Effector memory CD4-positive, alpha-beta T cell (primary cell): Measurements from ENCODE around the gene CTDSPL2.
"Not testable (repeated sequence)": the region's sequence is repeated elsewhere in the genome, so short reads cannot be mapped to it uniquely, and the experiment has no call there.

Experiments
- DNase-seq, 3 donors: peaks; one replicate each; pipeline ENCODE4 v3.0.0-alpha.2; 2020
- H3K27ac ChIP-seq: 2 replicates; pipeline ENCODE4 v1.7.0; 2013; ENCODE audit warnings: mild to moderate bottlenecking, low read length, moderate library complexity; ENCODE audit not compliant: insufficient read depth, poor library complexity, severe bottlenecking
- H3K27me3 ChIP-seq: replicated peaks from 2 replicates; pipeline ENCODE4 v1.7.0; 2013; ENCODE audit warnings: mild to moderate bottlenecking, low read length; ENCODE audit not compliant: insufficient read depth, control insufficient read depth, poor library complexity, severe bottlenecking
- H3K36me3 ChIP-seq: 2 replicates; pipeline ENCODE4 v1.7.0; 2013; ENCODE audit warnings: mild to moderate bottlenecking, low read length, moderate library complexity; ENCODE audit not compliant: control insufficient read depth, insufficient read depth
- H3K4me1 ChIP-seq: 2 replicates; pipeline ENCODE4 v1.7.0; 2013; ENCODE audit warnings: low read length, mild to moderate bottlenecking; ENCODE audit not compliant: control insufficient read depth, insufficient read depth, poor library complexity, severe bottlenecking
- H3K4me3 ChIP-seq: 2 replicates; pipeline ENCODE4 v1.7.0; 2013; ENCODE audit warnings: low read length, low read depth, mild to moderate bottlenecking; ENCODE audit not compliant: insufficient read depth, poor library complexity, severe bottlenecking
- H3K9me3 ChIP-seq: 2 replicates; pipeline ENCODE4 v1.7.0; 2013; ENCODE audit warnings: mild to moderate bottlenecking, low read length, moderate library complexity; ENCODE audit not compliant: control insufficient read depth

CTDSPL2 gene

GRCh38 chr15:44438402-44438801, 11.0 kb downstream of the CTDSPL2 start:
- no peaks in the 10 kb centered on the region for H3K4me1 ChIP-seq
- no peaks in the 10 kb centered on the region for H3K9me3 ChIP-seq
- no peak for DNase-seq
- no peak overlapping the region for H3K4me3 ChIP-seq
- no peaks in the 10 kb centered on the region for H3K36me3 ChIP-seq
- H3K27ac ChIP-seq = no peak overlapping the region
- no peaks in the 10 kb centered on the region for H3K27me3 ChIP-seq

DNA sequence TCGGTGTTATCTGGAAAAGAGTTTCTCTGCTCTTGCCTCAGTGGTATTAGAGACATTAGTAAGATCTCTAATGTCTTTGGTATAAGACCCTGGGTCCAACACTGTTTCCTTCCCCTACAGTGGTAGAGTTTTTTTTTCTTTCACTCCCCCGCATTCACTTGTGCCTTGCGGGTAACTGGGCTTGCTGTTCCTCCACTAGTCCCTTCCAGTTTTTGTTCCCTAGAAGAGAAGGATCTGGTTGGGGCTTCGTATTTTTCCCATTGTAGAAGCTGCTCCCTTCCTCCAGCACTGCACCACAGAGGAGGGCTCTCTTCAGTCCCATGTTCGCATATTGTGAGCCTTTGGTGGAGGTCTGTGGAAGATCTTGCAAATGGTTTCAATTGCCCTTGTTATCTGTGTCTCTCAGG, 13.7 kb downstream of the CTDSPL2 start:
- no peak for DNase-seq
- no peak overlapping the region for H3K27ac ChIP-seq
- no peak overlapping the region for H3K4me3 ChIP-seq
- H3K27me3 ChIP-seq = no peaks in the 10 kb centered on the region
- H3K36me3 ChIP-seq = no peaks in the 10 kb centered on the region
- H3K4me1 ChIP-seq = no peaks in the 10 kb centered on the region
- H3K9me3 ChIP-seq = no peaks in the 10 kb centered on the region

- H3K27ac ChIP-seq = no peak overlapping the region
- H3K4me1 ChIP-seq = no peaks in the 10 kb centered on the region
- no peaks in the 10 kb centered on the region for H3K36me3 ChIP-seq
- no peak for DNase-seq
- no peak overlapping the region for H3K4me3 ChIP-seq
- no peaks in the 10 kb centered on the region for H3K27me3 ChIP-seq
- H3K9me3 ChIP-seq = no peaks in the 10 kb centered on the region
Observed at GRCh38 chr15:44443515-44443914, 16.1 kb downstream of the CTDSPL2 start.

DNA sequence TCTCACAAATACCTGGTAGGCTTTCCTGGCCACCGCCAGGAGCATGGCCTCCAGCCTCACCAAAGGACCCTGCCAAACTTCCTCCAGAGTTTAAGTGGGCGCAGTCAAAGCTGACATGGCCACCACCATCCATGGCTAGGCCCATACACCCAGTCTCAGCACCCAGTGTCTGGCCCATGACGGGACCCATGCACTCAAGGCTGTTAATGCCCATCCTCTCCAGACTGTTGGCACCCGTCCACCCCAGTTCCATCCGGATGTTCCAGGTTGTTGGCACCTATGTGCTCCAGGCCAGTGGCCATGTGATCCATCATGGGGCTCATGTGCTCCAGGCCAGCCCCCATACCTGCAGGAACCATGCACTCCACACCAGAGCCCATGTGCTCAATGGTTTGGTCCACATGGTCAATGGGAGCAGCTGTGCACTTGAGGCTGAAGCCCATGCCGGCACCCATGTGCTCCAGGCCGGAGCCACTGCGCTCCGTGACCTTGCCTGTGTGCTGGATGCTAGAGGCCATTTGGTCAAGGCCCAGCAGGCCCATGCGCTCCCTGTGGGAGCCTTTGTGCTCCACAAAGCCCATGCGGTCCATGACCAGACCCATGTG, 20.4 kb downstream of the CTDSPL2 start:
- no peak overlapping the region for H3K4me3 ChIP-seq
- H3K9me3 ChIP-seq = no peaks in the 10 kb centered on the region
- no peaks in the 10 kb centered on the region for H3K4me1 ChIP-seq
- no peaks in the 10 kb centered on the region for H3K27me3 ChIP-seq
- H3K36me3 ChIP-seq = no peaks in the 10 kb centered on the region
- no peak for DNase-seq
- no peak overlapping the region for H3K27ac ChIP-seq

- Histone ChIP-seq H3K27me3 (no peaks in the 10 kb centered on the region), H3K27ac (no peak overlapping the region), H3K4me3 (no peak overlapping the region), H3K36me3 (no peaks in the 10 kb centered on the region), H3K9me3 (no peaks in the 10 kb centered on the region), H3K4me1 (no peaks in the 10 kb centered on the region)
- DNase-seq = no peak
Observed at GRCh38 chr15:44450172-44450571, 22.7 kb downstream of the CTDSPL2 start.

DNA sequence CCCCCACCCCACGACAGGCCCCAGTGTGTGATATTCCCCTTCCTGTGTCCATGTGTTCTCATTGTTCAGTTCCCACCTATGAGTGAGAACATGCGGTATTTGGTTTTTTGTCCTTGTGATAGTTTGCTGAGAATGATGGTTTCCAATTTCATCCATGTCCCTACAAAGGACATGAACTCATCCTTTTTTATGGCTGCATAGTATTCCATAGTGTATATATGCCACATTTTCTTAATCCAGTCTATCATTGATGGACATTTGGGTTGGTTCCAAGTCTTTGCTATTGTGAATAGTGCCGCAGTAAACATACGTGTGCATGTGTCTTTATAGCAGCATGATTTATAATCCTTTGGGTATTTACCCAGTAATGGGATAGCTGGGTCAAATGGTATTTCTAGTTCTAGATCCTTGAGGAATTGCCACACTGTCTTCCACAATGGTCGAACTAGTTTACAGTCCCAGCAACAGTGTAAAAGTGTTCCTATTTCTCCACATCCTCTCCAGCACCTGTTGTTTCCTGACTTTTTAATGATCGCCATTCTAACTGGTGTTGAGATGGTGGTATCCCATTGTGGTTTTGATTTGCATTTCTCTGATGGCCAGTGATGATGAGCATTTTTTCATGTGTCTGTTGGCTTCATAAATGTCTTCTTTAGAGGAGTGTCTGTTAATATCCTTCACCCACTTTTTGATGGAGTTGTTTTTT, 26.3 kb downstream of the CTDSPL2 start:
- H3K9me3 ChIP-seq, H3K36me3 ChIP-seq, H3K4me3 ChIP-seq, H3K27ac ChIP-seq, DNase-seq, H3K27me3 ChIP-seq, H3K4me1 ChIP-seq: not testable (repeated sequence)

- H3K36me3 ChIP-seq = peaks cover 15% of the 10 kb centered on the region
- no peaks in the 10 kb centered on the region for H3K27me3 ChIP-seq
- H3K9me3 ChIP-seq = no peaks in the 10 kb centered on the region
- DNase-seq = no peak
- H3K4me1 ChIP-seq = no peaks in the 10 kb centered on the region
- H3K27ac ChIP-seq = no peak overlapping the region
- no peak overlapping the region for H3K4me3 ChIP-seq
Observed at GRCh38 chr15:44458429-44458828, 31.0 kb downstream of the CTDSPL2 start.

GRCh38 chr15:44468709-44469385, 41.4 kb downstream of the CTDSPL2 start:
- no peaks in the 10 kb centered on the region for H3K27me3 ChIP-seq
- H3K4me1 ChIP-seq = no peaks in the 10 kb centered on the region
- no peak overlapping the region for H3K27ac ChIP-seq
- H3K4me3 ChIP-seq = no peak overlapping the region
- H3K9me3 ChIP-seq = no peaks in the 10 kb centered on the region
- DNase-seq = no peak
- peaks cover 7% of the 10 kb centered on the region for H3K36me3 ChIP-seq

DNA sequence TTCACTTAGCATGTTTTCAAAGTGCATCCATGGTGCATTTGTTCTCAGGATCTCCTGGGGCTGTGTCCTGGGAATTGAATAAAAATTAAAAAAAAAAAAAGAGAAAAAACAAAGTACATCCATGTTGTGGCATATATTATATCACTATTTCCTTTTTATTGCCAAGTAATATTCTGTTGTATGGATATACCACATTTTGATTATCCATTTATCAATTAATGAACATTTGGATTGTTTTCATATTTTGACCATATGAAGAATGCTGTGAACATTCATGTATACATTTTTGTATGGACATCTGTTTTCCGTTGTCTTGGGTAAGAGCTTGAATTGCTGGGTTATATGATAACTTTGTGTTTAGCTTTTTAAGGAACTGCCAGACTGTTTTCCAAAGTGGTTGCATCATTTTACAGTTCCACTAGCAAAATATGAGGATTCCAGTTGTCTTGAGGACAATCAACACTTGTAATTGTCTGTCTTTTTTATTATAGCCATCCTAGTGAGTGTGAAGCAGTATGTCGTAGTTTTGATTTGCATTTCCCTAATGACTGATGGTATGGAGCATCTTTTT, 44.5 kb downstream of the CTDSPL2 start:
- H3K27ac ChIP-seq = no peak overlapping the region
- no peak for DNase-seq
- H3K4me3 ChIP-seq = no peak overlapping the region
- H3K4me1 ChIP-seq = no peaks in the 10 kb centered on the region
- H3K27me3 ChIP-seq = no peaks in the 10 kb centered on the region
- no peaks in the 10 kb centered on the region for H3K9me3 ChIP-seq
- H3K36me3 ChIP-seq = peaks cover 10% of the 10 kb centered on the region

DNA sequence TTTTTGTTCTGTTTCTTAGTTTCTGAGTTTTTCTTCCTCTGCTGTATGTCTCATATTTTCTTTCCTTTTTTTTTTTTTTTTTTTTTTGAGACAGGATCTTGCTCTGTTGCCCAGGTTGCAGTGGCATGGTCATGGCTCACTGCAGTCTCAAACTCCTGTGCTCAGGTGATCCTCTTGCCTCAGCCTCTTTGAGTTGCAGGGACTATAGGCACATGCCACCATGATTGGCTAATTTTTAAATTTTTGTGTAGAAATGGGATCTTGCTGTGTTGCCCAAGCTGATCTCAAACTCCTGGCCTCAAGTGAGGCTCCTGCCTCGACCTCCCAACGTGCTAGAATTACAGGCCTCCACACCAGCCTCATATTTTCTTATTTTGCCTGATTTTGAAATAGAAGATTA, 51.9 kb downstream of the CTDSPL2 start:
- H3K27ac ChIP-seq = no peak overlapping the region
- no peak for DNase-seq
- no peaks in the 10 kb centered on the region for H3K9me3 ChIP-seq
- H3K27me3 ChIP-seq = no peaks in the 10 kb centered on the region
- no peaks in the 10 kb centered on the region for H3K4me1 ChIP-seq
- H3K36me3 ChIP-seq = no peaks in the 10 kb centered on the region
- H3K4me3 ChIP-seq = no peak overlapping the region
